ENCODE measurements around the gene KSR2. TPM values are rescaled to one million over a fixed set of nuclear protein-coding genes. Genes with fewer than 3 reads are reported as not detected.
"Not testable (repeated sequence)": the region's sequence is repeated elsewhere in the genome, so short reads cannot be mapped to it uniquely, and the experiment has no call there.

Gene KSR2
- total and polyA plus RNA-seq, 4 donors = 0.09 to 1.8 (median 0.37) TPM

- Histone ChIP-seq H3K9ac (ENCODE audit: insufficient read depth in 1 of 2, low read length in 2 of 2) (no peak overlapping the region), H3K27me3 (ENCODE audit: control insufficient read depth in 3 of 3, insufficient read depth in 3 of 3, low read length in 2 of 3) (no peaks in the 10 kb centered on the region), H3K36me3 (ENCODE audit: control insufficient read depth in 4 of 4, insufficient read depth in 4 of 4, low read length in 4 of 4) (no peaks in the 10 kb centered on the region), H3K4me3 (no peak overlapping the region), H3K27ac (ENCODE audit: low read depth in 1 of 2, low read length in 1 of 2) (no peak overlapping the region), H3K9me3 (ENCODE audit: control insufficient read depth in 4 of 4, insufficient read depth in 3 of 4, low read length in 3 of 4) (peaks cover 0 to 7% (median 3%) of the 10 kb centered on the region in 4 donors), H3K4me1 (ENCODE audit: control insufficient read depth in 5 of 5, insufficient read depth in 5 of 5, low read length in 5 of 5) (no peaks in the 10 kb centered on the region)
- no peak for DNase-seq
- 96 to 98% methylated on average over 39 of the region's 39 CpGs for WGBS, 2 donors
- no peak for TF ChIP-seq CTCF (IDR thresholded peaks at IDR 0.05; ENCODE audit: control extremely low read depth, extremely low read depth)
- no peak for ATAC-seq (ENCODE audit: insufficient read depth, low FRiP score)
These were observed 207.8 kb downstream of the KSR2 start for GRCh38 chr12:117760990-117761389.

- DNase-seq = no peak
- H3K4me1 ChIP-seq (ENCODE audit: control insufficient read depth in 5 of 5, insufficient read depth in 5 of 5, low read length in 5 of 5) = no peaks in the 10 kb centered on the region
- no peaks in the 10 kb centered on the region for H3K9me3 ChIP-seq (ENCODE audit: control insufficient read depth in 4 of 4, insufficient read depth in 3 of 4, low read length in 3 of 4)
- no peaks in the 10 kb centered on the region for H3K27me3 ChIP-seq (ENCODE audit: control insufficient read depth in 3 of 3, insufficient read depth in 3 of 3, low read length in 2 of 3)
- H3K36me3 ChIP-seq (ENCODE audit: control insufficient read depth in 4 of 4, insufficient read depth in 4 of 4, low read length in 4 of 4) = no peaks in the 10 kb centered on the region
- WGBS, 2 donors = 94% methylated on average over 2 of the region's 2 CpGs
- no peak for TF ChIP-seq CTCF (IDR thresholded peaks at IDR 0.05; ENCODE audit: control extremely low read depth, extremely low read depth)
- no peak overlapping the region for H3K4me3 ChIP-seq
- ATAC-seq (ENCODE audit: insufficient read depth, low FRiP score) = no peak
- H3K27ac ChIP-seq (ENCODE audit: low read depth in 1 of 2, low read length in 1 of 2) = no peak overlapping the region
- H3K9ac ChIP-seq (ENCODE audit: insufficient read depth in 1 of 2, low read length in 2 of 2) = no peak overlapping the region
These were observed 218.1 kb downstream of the KSR2 start for GRCh38 chr12:117750657-117751056.

GRCh38 chr12:117749431-117749830, 219.4 kb downstream of the KSR2 start:
- no peak for DNase-seq
- H3K9me3 ChIP-seq (ENCODE audit: control insufficient read depth in 4 of 4, insufficient read depth in 3 of 4, low read length in 3 of 4) = peaks cover 0 to 2% (median 0%) of the 10 kb centered on the region in 4 donors
- H3K27ac ChIP-seq (ENCODE audit: low read depth in 1 of 2, low read length in 1 of 2) = no peak overlapping the region
- H3K4me3 ChIP-seq = no peak overlapping the region
- H3K9ac ChIP-seq (ENCODE audit: insufficient read depth in 1 of 2, low read length in 2 of 2) = no peak overlapping the region
- TF ChIP-seq CTCF (IDR thresholded peaks at IDR 0.05; ENCODE audit: control extremely low read depth, extremely low read depth) = no peak
- no peaks in the 10 kb centered on the region for H3K27me3 ChIP-seq (ENCODE audit: control insufficient read depth in 3 of 3, insufficient read depth in 3 of 3, low read length in 2 of 3)
- no peaks in the 10 kb centered on the region for H3K4me1 ChIP-seq (ENCODE audit: control insufficient read depth in 5 of 5, insufficient read depth in 5 of 5, low read length in 5 of 5)
- ATAC-seq (ENCODE audit: insufficient read depth, low FRiP score) = no peak
- H3K36me3 ChIP-seq (ENCODE audit: control insufficient read depth in 4 of 4, insufficient read depth in 4 of 4, low read length in 4 of 4) = no peaks in the 10 kb centered on the region
- 78 to 83% methylated on average over 3 of the region's 3 CpGs for WGBS, 2 donors

- not testable (repeated sequence) for H3K4me3 ChIP-seq; H3K27me3 ChIP-seq (ENCODE audit: control insufficient read depth in 3 of 3, insufficient read depth in 3 of 3, low read length in 2 of 3); ATAC-seq (ENCODE audit: insufficient read depth, low FRiP score); DNase-seq; H3K4me1 ChIP-seq (ENCODE audit: control insufficient read depth in 5 of 5, insufficient read depth in 5 of 5, low read length in 5 of 5); H3K9me3 ChIP-seq (ENCODE audit: control insufficient read depth in 4 of 4, insufficient read depth in 3 of 4, low read length in 3 of 4); H3K9ac ChIP-seq (ENCODE audit: insufficient read depth in 1 of 2, low read length in 2 of 2); H3K27ac ChIP-seq (ENCODE audit: low read depth in 1 of 2, low read length in 1 of 2); H3K36me3 ChIP-seq (ENCODE audit: control insufficient read depth in 4 of 4, insufficient read depth in 4 of 4, low read length in 4 of 4)
These were observed 222.4 kb downstream of the KSR2 start for GRCh38 chr12:117746358-117746757.
